ENCODE data around the gene OR1I1. TPM values are rescaled to one million over a fixed set of nuclear protein-coding genes. Genes with fewer than 3 reads are reported as not detected.

Gene OR1I1
- total RNA-seq, 1 experiment from 2014 or later, result not detected

DNA sequence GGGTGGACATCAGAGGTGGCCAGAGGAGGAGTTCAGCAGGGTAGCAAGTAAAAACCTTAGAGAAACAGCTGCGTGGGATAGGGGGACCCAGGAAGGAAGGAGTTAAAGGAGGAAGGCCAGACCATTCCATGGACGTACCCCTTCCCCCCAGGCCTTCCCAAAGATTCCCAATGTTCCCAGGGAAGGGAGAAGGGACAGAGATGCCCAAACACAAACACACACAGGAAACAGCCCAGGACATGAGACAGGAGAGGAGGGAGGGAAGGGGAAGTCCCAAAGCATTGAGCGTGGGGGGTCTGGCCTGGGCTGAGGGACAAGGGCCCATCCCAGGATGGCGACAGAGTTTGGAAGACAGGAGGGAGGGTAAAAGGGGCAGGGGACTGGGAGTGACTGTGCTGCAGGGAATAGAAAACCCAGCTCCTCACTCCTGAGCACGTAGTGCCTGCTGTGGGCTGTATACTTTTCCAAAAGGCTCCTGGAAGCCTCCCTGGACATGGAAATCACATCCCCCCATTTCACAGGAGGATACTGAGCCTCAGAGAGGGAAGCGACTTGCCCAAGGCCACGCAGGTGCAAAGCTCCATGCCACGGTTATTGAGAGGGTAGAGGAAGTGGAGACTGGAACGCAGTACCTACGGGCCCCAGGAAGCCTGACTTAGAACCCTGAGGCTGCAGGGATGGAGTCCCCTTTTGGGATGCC lies 26.3 kb downstream of the OR1I1 start:
- Histone ChIP-seq H4K20me1 (ENCODE audit: insufficient read depth) (no peaks in the 10 kb centered on the region), H3K4me2 (ENCODE audit: low read length) (peak overlapping the region; percentile 87), H2AFZ (ENCODE audit: low read depth, low read length, poor library complexity, severe bottlenecking) (no peak overlapping the region), H3K9ac (ENCODE audit: low read length) (peak overlapping the region; percentile 72; the same call in 1 of the 2 replicates), H3K36me3 (ENCODE audit: control insufficient read depth in 1 of 2, insufficient read depth in 2 of 2, low read length in 2 of 2) (peaks cover 0 to 1% of the 10 kb centered on the region in 2 experiments; a peak in 1 of 4 replicates), H3K27ac (ENCODE audit: low read depth, low read length) (0 out of 2 replicates have a peak overlapping the region, but pooled peaks have one; percentile 18), H3K79me2 (ENCODE audit: insufficient read depth, low read length) (no peaks in the 10 kb centered on the region), H3K27me3 (ENCODE audit: insufficient read depth, low read length) (no peaks in the 10 kb centered on the region), H3K9me2 (ENCODE audit: insufficient read depth) (no peaks in the 10 kb centered on the region), H3K9me3 (ENCODE audit: control insufficient read depth in 1 of 2, insufficient read depth in 1 of 2, low read depth in 1 of 2, low read length in 2 of 2) (peaks cover 3 to 7% of the 10 kb centered on the region in 2 experiments; a peak in 2 of 4 replicates), H3K4me3 (replicated peaks in 1 of 2; ENCODE audit: low read depth in 1 of 2, low read length in 2 of 2) (peak overlapping the region; percentile 58 to 66), H3K4me1 (ENCODE audit: control insufficient read depth in 1 of 2, insufficient read depth in 2 of 2, low read length in 2 of 2) (peaks cover 7 to 20% of the 10 kb centered on the region in 2 experiments; a peak in 3 of 4 replicates)
- intact Hi-C loops (cut with micrococcal nuclease), result no loop called here
- TF ChIP-seq CBX3 (IDR thresholded peaks at IDR 0.05; ENCODE audit: low read depth) (no peak), RAD21 (IDR thresholded peaks at IDR 0.05; ENCODE audit: low read depth) (no peak), JUND (IDR thresholded peaks at IDR 0.05) (no peak), ZFX (IDR thresholded peaks at IDR 0.05) (no peak), EZH2phosphoT487 (IDR thresholded peaks at IDR 0.05; ENCODE audit: borderline replicate concordance) (no peak), EZH2 (IDR thresholded peaks at IDR 0.05) (no peak), FOSL1 (IDR thresholded peaks at IDR 0.05; ENCODE audit: low read depth) (no peak), SP1 (IDR thresholded peaks at IDR 0.05; ENCODE audit: low read depth) (no peak), CEBPB (IDR thresholded peaks at IDR 0.05; ENCODE audit: low read depth) (no peak), POLR2A (IDR thresholded peaks at IDR 0.05; ENCODE audit: borderline replicate concordance, extremely low read depth, insufficient read depth, insufficient read length) (no peak), ZNF274 (IDR thresholded peaks at IDR 0.05; ENCODE audit: low read depth, low read length) (no peak), SIN3A (IDR thresholded peaks at IDR 0.05; ENCODE audit: low read depth) (no peak), POLR2AphosphoS5 (IDR thresholded peaks at IDR 0.05; ENCODE audit: low read depth, low read length) (no peak), TCF7L2 (IDR thresholded peaks at IDR 0.05; ENCODE audit: borderline replicate concordance, extremely low read depth, insufficient read depth, insufficient read length) (no peak), YY1 (IDR thresholded peaks at IDR 0.05; ENCODE audit: extremely low read depth, insufficient replicate concordance, low read depth, low read length) (no peak)
- TF ChIP-seq, protein P1, sequence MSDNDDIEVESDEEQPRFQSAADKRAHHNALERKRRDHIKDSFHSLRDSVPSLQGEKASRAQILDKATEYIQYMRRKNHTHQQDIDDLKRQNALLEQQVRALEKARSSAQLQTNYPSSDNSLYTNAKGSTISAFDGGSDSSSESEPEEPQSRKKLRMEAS (IDR thresholded peaks at IDR 0.05), result no peak
- TF ChIP-seq, protein P2, sequence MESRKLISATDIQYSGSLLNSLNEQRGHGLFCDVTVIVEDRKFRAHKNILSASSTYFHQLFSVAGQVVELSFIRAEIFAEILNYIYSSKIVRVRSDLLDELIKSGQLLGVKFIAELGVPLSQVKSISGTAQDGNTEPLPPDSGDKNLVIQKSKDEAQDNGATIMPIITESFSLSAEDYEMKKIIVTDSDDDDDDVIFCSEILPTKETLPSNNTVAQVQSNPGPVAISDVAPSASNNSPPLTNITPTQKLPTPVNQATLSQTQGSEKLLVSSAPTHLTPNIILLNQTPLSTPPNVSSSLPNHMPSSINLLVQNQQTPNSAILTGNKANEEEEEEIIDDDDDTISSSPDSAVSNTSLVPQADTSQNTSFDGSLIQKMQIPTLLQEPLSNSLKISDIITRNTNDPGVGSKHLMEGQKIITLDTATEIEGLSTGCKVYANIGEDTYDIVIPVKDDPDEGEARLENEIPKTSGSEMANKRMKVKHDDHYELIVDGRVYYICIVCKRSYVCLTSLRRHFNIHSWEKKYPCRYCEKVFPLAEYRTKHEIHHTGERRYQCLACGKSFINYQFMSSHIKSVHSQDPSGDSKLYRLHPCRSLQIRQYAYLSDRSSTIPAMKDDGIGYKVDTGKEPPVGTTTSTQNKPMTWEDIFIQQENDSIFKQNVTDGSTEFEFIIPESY (IDR thresholded peaks at IDR 0.05; ENCODE audit: extremely low read depth, insufficient replicate concordance, low read length), result no peak
- TF ChIP-seq, protein P3, sequence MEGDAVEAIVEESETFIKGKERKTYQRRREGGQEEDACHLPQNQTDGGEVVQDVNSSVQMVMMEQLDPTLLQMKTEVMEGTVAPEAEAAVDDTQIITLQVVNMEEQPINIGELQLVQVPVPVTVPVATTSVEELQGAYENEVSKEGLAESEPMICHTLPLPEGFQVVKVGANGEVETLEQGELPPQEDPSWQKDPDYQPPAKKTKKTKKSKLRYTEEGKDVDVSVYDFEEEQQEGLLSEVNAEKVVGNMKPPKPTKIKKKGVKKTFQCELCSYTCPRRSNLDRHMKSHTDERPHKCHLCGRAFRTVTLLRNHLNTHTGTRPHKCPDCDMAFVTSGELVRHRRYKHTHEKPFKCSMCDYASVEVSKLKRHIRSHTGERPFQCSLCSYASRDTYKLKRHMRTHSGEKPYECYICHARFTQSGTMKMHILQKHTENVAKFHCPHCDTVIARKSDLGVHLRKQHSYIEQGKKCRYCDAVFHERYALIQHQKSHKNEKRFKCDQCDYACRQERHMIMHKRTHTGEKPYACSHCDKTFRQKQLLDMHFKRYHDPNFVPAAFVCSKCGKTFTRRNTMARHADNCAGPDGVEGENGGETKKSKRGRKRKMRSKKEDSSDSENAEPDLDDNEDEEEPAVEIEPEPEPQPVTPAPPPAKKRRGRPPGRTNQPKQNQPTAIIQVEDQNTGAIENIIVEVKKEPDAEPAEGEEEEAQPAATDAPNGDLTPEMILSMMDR (IDR thresholded peaks at IDR 0.05 in 2 of 3, conservative IDR thresholded peaks at IDR 0.05 in 1 of 3; ENCODE audit: borderline replicate concordance in 1 of 3, insufficient read depth in 1 of 3, low read depth in 2 of 3, low read length in 2 of 3), result no peak
- no peak for ATAC-seq
- ChIA-PET POLR2A (no interaction called here), RAD21 (ENCODE audit: low non-redundant PET in 1 of 2, low total read pairs in 2 of 2, uncharacterized antibody in 2 of 2, unreplicated experiment in 2 of 2) (no interaction called here), CTCF (no interaction called here)
- DNase-seq (ENCODE audit: low read depth, low spot score), result no peak
- TSS peak; percentile 30 for BruUV-seq (replicated peaks)

Measured in HCT116 (cell line).